ENCODE data around the gene DLG5.

DLG5 gene, protein sequence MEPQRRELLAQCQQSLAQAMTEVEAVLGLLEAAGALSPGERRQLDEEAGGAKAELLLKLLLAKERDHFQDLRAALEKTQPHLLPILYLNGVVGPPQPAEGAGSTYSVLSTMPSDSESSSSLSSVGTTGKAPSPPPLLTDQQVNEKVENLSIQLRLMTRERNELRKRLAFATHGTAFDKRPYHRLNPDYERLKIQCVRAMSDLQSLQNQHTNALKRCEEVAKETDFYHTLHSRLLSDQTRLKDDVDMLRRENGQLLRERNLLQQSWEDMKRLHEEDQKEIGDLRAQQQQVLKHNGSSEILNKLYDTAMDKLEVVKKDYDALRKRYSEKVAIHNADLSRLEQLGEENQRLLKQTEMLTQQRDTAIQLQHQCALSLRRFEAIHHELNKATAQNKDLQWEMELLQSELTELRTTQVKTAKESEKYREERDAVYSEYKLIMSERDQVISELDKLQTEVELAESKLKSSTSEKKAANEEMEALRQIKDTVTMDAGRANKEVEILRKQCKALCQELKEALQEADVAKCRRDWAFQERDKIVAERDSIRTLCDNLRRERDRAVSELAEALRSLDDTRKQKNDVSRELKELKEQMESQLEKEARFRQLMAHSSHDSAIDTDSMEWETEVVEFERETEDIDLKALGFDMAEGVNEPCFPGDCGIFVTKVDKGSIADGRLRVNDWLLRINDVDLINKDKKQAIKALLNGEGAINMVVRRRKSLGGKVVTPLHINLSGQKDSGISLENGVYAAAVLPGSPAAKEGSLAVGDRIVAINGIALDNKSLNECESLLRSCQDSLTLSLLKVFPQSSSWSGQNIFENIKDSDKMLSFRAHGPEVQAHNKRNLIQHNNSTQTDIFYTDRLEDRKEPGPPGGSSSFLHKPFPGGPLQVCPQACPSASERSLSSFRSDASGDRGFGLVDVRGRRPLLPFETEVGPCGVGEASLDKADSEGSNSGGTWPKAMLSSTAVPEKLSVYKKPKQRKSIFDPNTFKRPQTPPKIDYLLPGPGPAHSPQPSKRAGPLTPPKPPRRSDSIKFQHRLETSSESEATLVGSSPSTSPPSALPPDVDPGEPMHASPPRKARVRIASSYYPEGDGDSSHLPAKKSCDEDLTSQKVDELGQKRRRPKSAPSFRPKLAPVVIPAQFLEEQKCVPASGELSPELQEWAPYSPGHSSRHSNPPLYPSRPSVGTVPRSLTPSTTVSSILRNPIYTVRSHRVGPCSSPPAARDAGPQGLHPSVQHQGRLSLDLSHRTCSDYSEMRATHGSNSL (N-terminal part only)

GRCh38 chr10:77926566-77927401, at the start of gene DLG5:
TSS of gene DLG5 (minus strand) at chr10:77926755. CDS start at chr10:77926520, 235 bp downstream.
- peak in 1 of 2 donors; percentile 15 for DNase-seq (ENCODE audit: low read depth in 2 of 2)

DNA sequence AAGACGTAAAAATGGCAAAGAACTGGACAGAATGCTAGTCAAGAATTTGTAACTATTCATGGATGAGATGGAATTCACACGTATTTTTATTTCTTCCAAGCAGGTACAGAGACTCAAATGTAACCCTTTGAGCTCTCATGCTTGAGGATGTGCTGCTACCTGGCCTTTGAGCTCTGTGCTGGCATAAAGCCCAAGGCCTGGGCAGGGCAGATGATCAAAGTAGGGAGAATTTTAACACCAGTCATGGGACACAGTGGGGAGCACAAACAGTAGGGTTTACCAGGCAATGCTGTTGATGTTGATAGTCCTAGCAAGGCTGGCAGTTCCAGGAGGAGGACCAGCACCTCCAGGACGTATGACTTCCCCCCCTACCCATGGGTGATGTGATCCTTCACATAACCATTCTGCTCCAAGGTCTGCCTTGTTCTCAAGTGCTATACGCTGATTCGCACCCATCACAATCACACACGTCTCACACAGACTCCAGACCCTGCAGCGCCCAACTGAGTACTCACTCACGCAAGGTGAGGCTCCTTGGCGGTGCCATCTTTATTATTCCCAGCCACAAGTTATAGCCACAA, 48.6 kb upstream of the DLG5 start:
- no peak for DNase-seq (ENCODE audit: low read depth in 2 of 2)

- no peak for DNase-seq (ENCODE audit: low read depth in 2 of 2)
Observed at GRCh38 chr10:77974396-77975074, 48.0 kb upstream of the DLG5 start.

- DNase-seq (ENCODE audit: low read depth in 2 of 2) = no peak
Observed at GRCh38 chr10:77973276-77973675, 46.7 kb upstream of the DLG5 start.

GRCh38 chr10:77972148-77972547, 45.6 kb upstream of the DLG5 start:
- no peak for DNase-seq (ENCODE audit: low read depth in 2 of 2)

DNA sequence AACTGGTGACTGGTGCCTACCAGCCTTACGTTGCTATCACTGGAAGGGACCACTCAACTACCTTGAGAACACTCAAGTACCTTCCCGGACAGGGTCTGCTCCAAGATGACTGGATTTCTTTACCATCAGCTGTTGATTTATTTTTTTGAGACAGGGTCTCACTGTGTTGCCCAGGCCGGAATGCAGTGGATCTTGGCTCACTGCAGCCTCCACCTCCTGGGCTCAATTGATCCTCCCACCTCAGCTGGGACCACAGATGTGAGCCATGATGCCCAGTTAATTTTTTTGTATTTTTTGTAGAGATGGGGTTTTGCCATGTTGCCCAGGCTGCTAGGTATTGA, 45.2 kb upstream of the DLG5 start:
- no peak for DNase-seq (ENCODE audit: low read depth in 2 of 2)

GRCh38 chr10:77970869-77971803, 44.6 kb upstream of the DLG5 start:
- no peak for DNase-seq (ENCODE audit: low read depth in 2 of 2)

- DNase-seq (ENCODE audit: low read depth in 2 of 2) = no peak
Observed at GRCh38 chr10:77969114-77969513, 42.6 kb upstream of the DLG5 start.

DNA sequence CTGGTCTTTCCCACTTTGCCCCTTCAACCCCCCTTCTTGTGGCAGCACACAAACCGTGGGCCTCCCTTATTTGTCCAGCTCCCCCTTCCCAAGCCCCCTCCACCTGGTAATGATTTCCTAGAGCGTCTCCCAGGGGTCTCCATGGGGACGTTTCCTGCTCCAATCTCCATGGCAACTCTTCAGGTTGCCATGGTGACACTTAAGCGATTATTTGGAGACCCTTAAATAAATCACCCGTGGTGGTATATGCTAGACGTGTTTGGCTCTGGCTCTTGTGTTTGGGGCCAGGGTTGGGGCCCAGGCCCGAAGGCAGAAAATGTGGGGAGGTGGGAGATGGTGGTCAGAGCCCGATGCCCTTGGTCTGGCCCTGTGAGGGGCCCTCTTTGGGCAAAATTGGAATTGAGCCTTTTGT, 41.1 kb upstream of the DLG5 start:
- DNase-seq (ENCODE audit: low read depth in 2 of 2) = no peak

DNA sequence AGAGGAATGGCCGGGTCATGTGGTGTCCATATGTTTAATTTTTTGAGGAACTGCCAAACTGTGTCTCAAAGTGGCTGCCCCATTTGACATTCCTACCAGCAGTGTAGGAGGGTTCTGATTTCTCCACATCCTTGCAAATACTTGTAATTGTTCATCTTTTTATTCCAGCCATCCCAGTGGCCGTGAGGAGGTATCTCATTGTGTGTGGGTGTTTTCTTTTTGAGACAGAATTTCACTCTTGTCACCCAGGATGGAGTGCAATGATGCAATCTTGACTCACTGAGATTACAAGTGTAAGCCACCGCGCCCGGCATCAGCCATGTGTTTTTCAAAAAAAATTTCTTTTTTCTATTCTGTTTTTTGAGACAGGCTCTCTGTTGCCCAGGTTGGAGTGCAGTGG, 38.7 kb upstream of the DLG5 start:
- no peak for DNase-seq (ENCODE audit: low read depth in 2 of 2)

DNA sequence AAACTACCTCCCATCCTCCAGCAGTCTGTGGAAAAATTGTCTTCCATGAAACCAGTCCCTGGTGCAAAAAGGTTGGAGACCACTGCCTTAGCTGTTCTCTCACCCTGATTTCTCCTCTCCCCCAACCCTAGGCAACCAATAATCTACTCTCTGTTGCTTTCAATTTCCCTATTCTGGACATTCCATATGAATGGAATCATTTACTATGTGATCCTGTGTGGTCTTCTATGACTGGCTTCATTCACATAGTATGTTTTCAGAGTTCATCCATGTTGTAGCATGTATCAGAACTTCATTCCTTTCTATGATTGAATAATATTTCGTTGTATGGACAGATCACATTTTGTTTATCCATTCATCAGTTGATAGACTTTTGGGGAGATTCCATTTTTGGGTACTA, 38.3 kb upstream of the DLG5 start:
- DNase-seq (ENCODE audit: low read depth in 2 of 2) = no peak

- DNase-seq (ENCODE audit: low read depth in 2 of 2) = no peak
Observed at GRCh38 chr10:77963901-77964300, 37.3 kb upstream of the DLG5 start.

GRCh38 chr10:77962350-77963146, 36.0 kb upstream of the DLG5 start:
- DNase-seq (ENCODE audit: low read depth in 2 of 2) = no peak

DNA sequence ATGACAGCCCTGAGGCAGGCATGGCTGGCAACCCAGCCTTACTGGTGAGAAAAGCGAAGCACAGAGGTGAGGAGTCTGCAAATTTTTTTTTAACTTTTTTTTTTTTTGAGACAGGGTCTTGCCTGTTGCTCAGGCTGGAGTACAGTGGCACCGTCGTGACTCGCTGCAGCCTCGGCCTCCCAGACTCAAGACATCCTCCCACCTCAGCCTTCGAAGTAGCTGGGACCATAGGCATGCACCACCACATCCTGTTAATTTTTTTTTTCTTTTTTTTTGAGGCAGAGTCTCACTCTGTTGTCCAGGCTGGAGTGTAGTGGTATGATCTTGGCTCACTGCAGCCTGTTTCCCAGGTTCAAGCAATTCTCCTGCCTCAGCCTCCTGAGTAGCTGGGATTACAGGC, 35.1 kb upstream of the DLG5 start:
- DNase-seq (ENCODE audit: low read depth in 2 of 2) = no peak

GRCh38 chr10:77960829-77961329, 34.3 kb upstream of the DLG5 start:
- no peak for DNase-seq (ENCODE audit: low read depth in 2 of 2)

- DNase-seq (ENCODE audit: low read depth in 2 of 2) = no peak
Observed at GRCh38 chr10:77959887-77960455, 33.4 kb upstream of the DLG5 start.

DNA sequence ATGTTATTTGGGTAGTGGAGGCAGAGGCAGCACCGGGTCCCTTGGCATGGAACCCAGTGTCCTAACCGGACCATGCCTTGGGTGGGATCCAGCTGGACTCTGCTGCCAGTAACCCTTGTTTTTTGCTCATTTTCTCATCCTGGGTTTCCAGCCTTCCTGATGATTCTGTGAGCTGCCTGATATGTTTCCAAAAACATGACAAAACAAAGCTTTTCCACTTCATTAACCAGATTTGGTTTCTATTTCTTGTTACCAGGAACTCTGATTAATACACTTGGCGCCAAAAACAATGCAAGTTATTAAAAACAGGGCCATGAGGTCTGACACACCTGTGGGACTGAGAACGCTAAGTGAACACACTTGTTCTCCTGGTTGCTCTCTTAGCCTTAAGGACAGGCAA, 32.8 kb upstream of the DLG5 start:
- DNase-seq (ENCODE audit: low read depth in 2 of 2) = no peak

- no peak for DNase-seq (ENCODE audit: low read depth in 2 of 2)
Observed at GRCh38 chr10:77955136-77955535, 28.6 kb upstream of the DLG5 start.

Measured in stimulated activated CD8-positive, alpha-beta memory T cell treated with anti-CD3 and anti-CD28 coated beads, Interleukin-7, amount 100 ng/mL, for 4 hours (primary cell).